ENCODE data around the gene PLCB3. TPM values are rescaled to one million over a fixed set of nuclear protein-coding genes. Genes with fewer than 3 reads are reported as not detected.
A peak's percentile ranks its signal among the peaks of the same experiment; 100 is the strongest.

PLCB3 gene
- total and polyA plus RNA-seq, 2 of the 13 experiments (the other 11 are each of a cell fraction or from before 2014, with no cell fraction given), result 7.5 to 13.8 TPM

GRCh38 chr11:64283092-64283491, 31.8 kb downstream of the PLCB3 start:
- no peak overlapping the region for H3K4me3 ChIP-seq (replicated peaks in 1 of 3; ENCODE audit: insufficient read depth in 1 of 3, low read depth in 2 of 3, low read length in 3 of 3)
- no peaks in the 10 kb centered on the region; a peak in 1 of 5 replicates for H3K27me3 ChIP-seq (ENCODE audit: control insufficient read depth in 1 of 2, insufficient read depth in 2 of 2, low read length in 2 of 2)
- DNase-seq (ENCODE audit: low spot score) (no peak), FAIRE-seq (no peak), ATAC-seq (no peak)
- ChIA-PET CTCF (ENCODE audit: low intra/inter-chr PET ratio, low total read pairs) (no interaction called here), POLR2A (interaction anchor here (1.3 to 4.6 kb wide), 2 partner anchors 12 to 14 kb away, joined by 3 to 48 read pairs; no protein-coding TSS in a partner anchor)
- 96% methylated on average over 3 of the region's 3 CpGs for WGBS (ENCODE audit: low lambda C conversion rate)
- no TSS peak for BruUV-seq (replicated peaks)
- no peaks in the 10 kb centered on the region for H3K79me2 ChIP-seq (ENCODE audit: insufficient read depth, low read length)
- intact Hi-C loops (cut with micrococcal nuclease; ENCODE audit: unreplicated experiment) (no loop called here), in situ Hi-C loops (cut with HindIII; ENCODE audit: extremely low pct_ligation_motif_present, low pct_unique_long_range_greater_than_20kb) (no loop called here)
- H3K4me2 ChIP-seq (ENCODE audit: low read depth, low read length), result no peak overlapping the region; the same call in 1 of the 2 replicates
- no peaks in the 10 kb centered on the region for H3K9me3 ChIP-seq (ENCODE audit: low read length)
- H3K36me3 ChIP-seq (replicated peaks in 1 of 2; ENCODE audit: control insufficient read depth in 1 of 2, insufficient read depth in 2 of 2, low read length in 2 of 2), result peaks cover 0 to 2% of the 10 kb centered on the region in 2 experiments; a peak in 1 of 5 replicates
- H4K20me1 ChIP-seq (ENCODE audit: insufficient read depth, low read length), result no peaks in the 10 kb centered on the region
- no peak overlapping the region for H2AFZ ChIP-seq (ENCODE audit: low read length)
- H3K9ac ChIP-seq (ENCODE audit: insufficient read depth, low read depth, low read length), result peak overlapping the region; percentile 2; the same call in 1 of the 2 replicates
- H3K4me1 ChIP-seq (ENCODE audit: insufficient read depth, low read length), result peaks cover 15% of the 10 kb centered on the region; the same call in 1 of the 2 replicates
- TF ChIP-seq HDAC1 (CRISPR knock-in tag; IDR thresholded peaks at IDR 0.05) (no peak), ZNF121 (CRISPR knock-in tag; IDR thresholded peaks at IDR 0.05) (peak; percentile 76)
- no peak overlapping the region for H3K27ac ChIP-seq (ENCODE audit: extremely low read length, insufficient read depth, low read length)

- in situ Hi-C loops (cut with HindIII; ENCODE audit: extremely low pct_ligation_motif_present, low pct_unique_long_range_greater_than_20kb) (no loop called here), intact Hi-C loops (cut with micrococcal nuclease; ENCODE audit: unreplicated experiment) (loop anchor here (2.0 kb wide), 1 partner anchor 14 kb away; no protein-coding TSS in a partner anchor)
- Histone ChIP-seq H3K79me2 (ENCODE audit: insufficient read depth, low read length) (no peaks in the 10 kb centered on the region), H3K36me3 (replicated peaks in 1 of 2; ENCODE audit: control insufficient read depth in 1 of 2, insufficient read depth in 2 of 2, low read length in 2 of 2) (no peaks in the 10 kb centered on the region), H3K4me1 (ENCODE audit: insufficient read depth, low read length) (peaks cover 22% of the 10 kb centered on the region; the same call in 1 of the 2 replicates), H3K4me2 (ENCODE audit: low read depth, low read length) (peak within 1 kb of the TSS; percentile 97), H3K9me3 (ENCODE audit: low read length) (no peaks in the 10 kb centered on the region), H4K20me1 (ENCODE audit: insufficient read depth, low read length) (no peaks in the 10 kb centered on the region), H3K27ac (ENCODE audit: extremely low read length, insufficient read depth, low read length) (peak within 1 kb of the TSS; percentile 79), H3K4me3 (replicated peaks in 1 of 3; ENCODE audit: insufficient read depth in 1 of 3, low read depth in 2 of 3, low read length in 3 of 3) (peak within 1 kb of the TSS; percentile 69 to 97 (median 83)), H2AFZ (ENCODE audit: low read length) (no peak within 1 kb of the TSS), H3K9ac (ENCODE audit: insufficient read depth, low read depth, low read length) (peak within 1 kb of the TSS; percentile 79), H3K27me3 (ENCODE audit: control insufficient read depth in 1 of 2, insufficient read depth in 2 of 2, low read length in 2 of 2) (no peaks in the 10 kb centered on the region; a peak in 1 of 5 replicates)
- DNase-seq (ENCODE audit: low spot score) (peak; percentile 86), ATAC-seq (peak; percentile 92), FAIRE-seq (peak; percentile 66)
- WGBS (ENCODE audit: low lambda C conversion rate), result 3% methylated on average over 15 of the region's 44 CpGs
- BruUV-seq (replicated peaks), result TSS peak; percentile 79
- CTCF ChIA-PET (ENCODE audit: low intra/inter-chr PET ratio, low total read pairs), result no interaction called here
- POLR2A ChIA-PET, result interaction anchor here (0.7 to 4.6 kb wide), 9 partner anchors 13 to 99 kb away, joined by 3 to 48 read pairs (median 4); partner anchors contain the start of genes ESRRA, FKBP2, PRDX5 and STIP1
- peak; percentile 68 for TF ChIP-seq RBFOX2 (IDR thresholded peaks at IDR 0.05; ENCODE audit: low read depth, low read length)
- 0 out of 2 replicates have a peak, but pooled peaks have one; percentile 10 for TF ChIP-seq PAWR (CRISPR knock-in tag; IDR thresholded peaks at IDR 0.05; ENCODE audit: borderline replicate concordance)
- TF ChIP-seq RFX1 (IDR thresholded peaks at IDR 0.05), result peak; percentile 91
- no peak for TF ChIP-seq ELK4 (CRISPR knock-in tag; IDR thresholded peaks at IDR 0.05; ENCODE audit: borderline replicate concordance)
- peak; percentile 58; the same call in 1 of the 2 replicates for TF ChIP-seq HNF1B (CRISPR knock-in tag; IDR thresholded peaks at IDR 0.05)
- TF ChIP-seq SAP130 (CRISPR knock-in tag; IDR thresholded peaks at IDR 0.05; ENCODE audit: low read depth), result peak; percentile 68
- TF ChIP-seq ZNF263 (CRISPR knock-in tag; IDR thresholded peaks at IDR 0.05), result 0 out of 2 replicates have a peak, but pooled peaks have one; percentile 2
- TF ChIP-seq CREB1 (IDR thresholded peaks at IDR 0.05), result peak; percentile 83
- peak; percentile 93 for TF ChIP-seq CREB1 (CRISPR knock-in tag; IDR thresholded peaks at IDR 0.05)
- TF ChIP-seq RARG (CRISPR knock-in tag; IDR thresholded peaks at IDR 0.05; ENCODE audit: low read depth), result no peak
Measured at GRCh38 chr11:64284048-64284961, 33.0 kb downstream of the PLCB3 start, which contains the start of gene BAD. TSS of gene BAD (minus strand) at chr11:64284665. CDS start at chr11:64284368, 297 bp downstream.
